Smooth muscle cell (in vitro differentiated cells): Measurements from ENCODE around the gene KDM8. TPM values are rescaled to one million over a fixed set of nuclear protein-coding genes. Genes with fewer than 3 reads are reported as not detected.

Experiments used
- DNase-seq: peaks from one replicate; lab custom pipeline; 2025; ENCODE audit not compliant: unreplicated experiment; lab: John Stamatoyannopoulos, UW
- H2AFZ ChIP-seq: fragments of 200-600 bp; sonication (generic); 2 replicates; pipeline ENCODE4 v1.6.0; 2016; ENCODE audit warnings: antibody characterized with exemption, low read depth, mild to moderate bottlenecking
- H3F3A ChIP-seq: fragments of 200-600 bp; sonication (generic); 2 replicates; pipeline ENCODE4 v1.6.0; 2017; ENCODE audit warnings: antibody characterized with exemption, low read depth
- H3K27ac ChIP-seq: fragments of 200-600 bp; sonication (generic); 2 replicates; pipeline ENCODE4 v1.5.1; 2016; ENCODE audit warnings: low read depth, mild to moderate bottlenecking
- H3K27me3 ChIP-seq: fragments of 200-600 bp; sonication (generic); 2 replicates; pipeline ENCODE4 v1.6.1; 2016; ENCODE audit warnings: low read depth, mild to moderate bottlenecking
- H3K36me3 ChIP-seq: fragments of 200-600 bp; sonication (generic); 2 replicates; pipeline ENCODE4 v1.5.1; 2016; ENCODE audit warnings: low read depth
- H3K4me1 ChIP-seq: fragments of 200-600 bp; sonication (generic); 2 replicates; pipeline ENCODE4 v1.5.1; 2016; ENCODE audit warnings: low read depth
- H3K4me2 ChIP-seq: fragments of 200-600 bp; sonication (generic); 2 replicates; pipeline ENCODE4 v1.6.0; 2016; ENCODE audit warnings: mild to moderate bottlenecking
- H3K4me3 ChIP-seq: fragments of 200-600 bp; sonication (generic); 2 replicates; pipeline ENCODE4 v1.5.1; 2016; ENCODE audit warnings: mild to moderate bottlenecking
- H3K79me2 ChIP-seq: fragments of 200-600 bp; sonication (generic); 2 replicates; pipeline ENCODE4 v1.6.0; 2016; ENCODE audit warnings: low read depth, mild to moderate bottlenecking
- H3K9ac ChIP-seq: fragments of 200-600 bp; sonication (generic); 2 replicates; pipeline ENCODE4 v1.6.0; 2016; ENCODE audit warnings: low read depth
- H3K9me3 ChIP-seq: fragments of 200-600 bp; sonication (generic); replicated peaks from 2 replicates; pipeline ENCODE4 v1.5.1; 2016; ENCODE audit warnings: low read depth
- H4K20me1 ChIP-seq: fragments of 200-600 bp; sonication (generic); 2 replicates; pipeline ENCODE4 v1.6.0; 2016; ENCODE audit warnings: low read depth
- WGBS: methylation state at CpG from one replicate; pipeline ENCODE4 v1.1.7; 2016; ENCODE audit warnings: low lambda C conversion rate; 5-methylcytosine and 5-hydroxymethylcytosine counted together
- polyA plus RNA-seq: library from polyadenylated mRNA; unstranded; fragments of >200 nt; fragmentation: Nextera tagmentation; extraction: Ambion mirVana; gene quantifications from 2 replicates; pipeline ENCODE4 v1.2.1, GENCODE V29; 2016
- total RNA-seq: library from RNA; depleted of rRNA; stranded (reverse); fragments of >200 nt; gene quantifications from 2 replicates; pipeline ENCODE4 v1.2.3, GENCODE V29; 2014
- TF ChIP-seq, protein P1 (sequence below): fragments of 200-600 bp; sonication (generic); IDR thresholded peaks from 2 replicates; pipeline ENCODE4 v1.5.1; 2017; ENCODE audit warnings: borderline replicate concordance, mild to moderate bottlenecking, antibody characterized with exemption; ENCODE audit not compliant: insufficient read depth, poor library complexity, severe bottlenecking

The KDM8 gene
- total and polyA plus RNA-seq, 2 experiments from 2014 or later = 0.81 to 3.5 TPM

DNA sequence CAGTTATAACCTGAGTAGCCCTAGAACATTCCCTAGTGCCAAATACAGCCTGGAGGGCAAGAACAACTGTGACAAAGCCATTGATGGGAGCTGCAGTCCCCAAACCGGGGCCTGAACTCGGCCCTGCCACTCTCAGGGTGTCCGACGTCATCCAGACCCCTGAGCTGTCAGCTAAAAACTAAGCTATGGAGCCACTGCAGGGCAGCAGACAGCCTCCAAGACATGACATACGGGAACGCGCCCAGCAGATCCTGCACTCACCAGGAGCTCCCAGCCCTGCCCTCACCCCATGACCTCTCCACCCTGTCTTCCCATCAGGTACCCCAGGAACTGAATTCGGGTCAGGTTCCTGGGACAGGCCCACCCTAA is 28.4 kb downstream of the KDM8 start:
- no peaks in the 10 kb centered on the region for H3K9me3 ChIP-seq
- H3K27ac ChIP-seq = no peak overlapping the region
- no peaks in the 10 kb centered on the region for H3K27me3 ChIP-seq
- no peak overlapping the region for H2AFZ ChIP-seq
- WGBS = 93% methylated on average over 8 of the region's 8 CpGs
- H3K4me1 ChIP-seq = peaks cover 1% of the 10 kb centered on the region
- no peaks in the 10 kb centered on the region for H4K20me1 ChIP-seq
- H3K9ac ChIP-seq = no peak overlapping the region
- no peak overlapping the region for H3K4me3 ChIP-seq
- H3K36me3 ChIP-seq = no peaks in the 10 kb centered on the region
- no peaks in the 10 kb centered on the region for H3F3A ChIP-seq
- no peak overlapping the region for H3K4me2 ChIP-seq
- TF ChIP-seq, protein P1, sequence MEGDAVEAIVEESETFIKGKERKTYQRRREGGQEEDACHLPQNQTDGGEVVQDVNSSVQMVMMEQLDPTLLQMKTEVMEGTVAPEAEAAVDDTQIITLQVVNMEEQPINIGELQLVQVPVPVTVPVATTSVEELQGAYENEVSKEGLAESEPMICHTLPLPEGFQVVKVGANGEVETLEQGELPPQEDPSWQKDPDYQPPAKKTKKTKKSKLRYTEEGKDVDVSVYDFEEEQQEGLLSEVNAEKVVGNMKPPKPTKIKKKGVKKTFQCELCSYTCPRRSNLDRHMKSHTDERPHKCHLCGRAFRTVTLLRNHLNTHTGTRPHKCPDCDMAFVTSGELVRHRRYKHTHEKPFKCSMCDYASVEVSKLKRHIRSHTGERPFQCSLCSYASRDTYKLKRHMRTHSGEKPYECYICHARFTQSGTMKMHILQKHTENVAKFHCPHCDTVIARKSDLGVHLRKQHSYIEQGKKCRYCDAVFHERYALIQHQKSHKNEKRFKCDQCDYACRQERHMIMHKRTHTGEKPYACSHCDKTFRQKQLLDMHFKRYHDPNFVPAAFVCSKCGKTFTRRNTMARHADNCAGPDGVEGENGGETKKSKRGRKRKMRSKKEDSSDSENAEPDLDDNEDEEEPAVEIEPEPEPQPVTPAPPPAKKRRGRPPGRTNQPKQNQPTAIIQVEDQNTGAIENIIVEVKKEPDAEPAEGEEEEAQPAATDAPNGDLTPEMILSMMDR = no peak
- H3K79me2 ChIP-seq = no peaks in the 10 kb centered on the region
- no peak for DNase-seq

DNA sequence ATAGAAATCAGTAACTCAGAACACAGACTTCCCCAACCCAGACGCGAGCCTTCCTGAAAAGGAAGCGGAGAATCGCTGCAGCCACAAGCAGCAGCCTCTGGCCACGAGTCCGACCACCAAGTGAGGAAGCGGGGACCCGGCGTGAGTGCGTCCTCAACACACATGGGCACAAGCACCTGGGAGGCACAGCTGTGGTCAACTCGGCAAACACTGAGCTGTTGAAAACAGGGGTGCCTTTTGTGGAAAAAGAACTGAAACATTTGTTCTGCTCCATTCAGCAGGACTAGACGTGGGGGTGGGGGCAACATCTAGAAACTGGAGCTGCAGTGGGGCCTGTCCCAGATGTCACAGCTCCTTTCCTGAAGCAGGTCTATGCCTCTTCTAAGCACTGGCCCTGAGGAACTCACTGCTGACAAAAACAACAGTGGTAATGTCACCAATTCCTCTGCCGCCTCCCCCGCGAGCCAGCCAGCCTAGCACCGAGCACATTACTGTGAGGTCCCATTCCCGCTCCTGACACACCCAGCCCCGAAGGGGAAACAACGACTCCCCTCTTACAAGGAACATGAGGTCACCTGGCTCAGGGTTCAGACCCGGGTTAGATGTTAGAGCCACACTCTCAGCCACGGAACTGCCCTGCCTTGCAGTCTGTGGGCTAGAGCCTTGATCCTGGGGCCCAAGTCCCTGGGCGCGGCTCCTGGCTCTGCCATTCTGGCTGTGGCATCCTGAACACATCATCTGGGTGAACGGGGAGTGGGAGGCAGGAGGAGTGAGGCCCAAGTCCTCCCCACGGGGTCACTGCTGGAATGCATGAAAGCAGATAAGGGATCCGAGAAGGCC is 29.0 kb downstream of the KDM8 start:
- no peaks in the 10 kb centered on the region for H3K9me3 ChIP-seq
- H3K9ac ChIP-seq = no peak overlapping the region
- peaks cover 7% of the 10 kb centered on the region for H3K4me1 ChIP-seq
- WGBS = 89% methylated on average over 26 of the region's 26 CpGs
- H3K27me3 ChIP-seq = no peaks in the 10 kb centered on the region
- no peak overlapping the region for H3K27ac ChIP-seq
- no peaks in the 10 kb centered on the region for H3F3A ChIP-seq
- H4K20me1 ChIP-seq = no peaks in the 10 kb centered on the region
- no peak overlapping the region for H3K4me3 ChIP-seq
- TF ChIP-seq, protein P1 = no peak
- H3K4me2 ChIP-seq = no peak overlapping the region
- DNase-seq = no peak
- H2AFZ ChIP-seq = no peak overlapping the region
- no peaks in the 10 kb centered on the region for H3K79me2 ChIP-seq
- no peaks in the 10 kb centered on the region for H3K36me3 ChIP-seq

DNA sequence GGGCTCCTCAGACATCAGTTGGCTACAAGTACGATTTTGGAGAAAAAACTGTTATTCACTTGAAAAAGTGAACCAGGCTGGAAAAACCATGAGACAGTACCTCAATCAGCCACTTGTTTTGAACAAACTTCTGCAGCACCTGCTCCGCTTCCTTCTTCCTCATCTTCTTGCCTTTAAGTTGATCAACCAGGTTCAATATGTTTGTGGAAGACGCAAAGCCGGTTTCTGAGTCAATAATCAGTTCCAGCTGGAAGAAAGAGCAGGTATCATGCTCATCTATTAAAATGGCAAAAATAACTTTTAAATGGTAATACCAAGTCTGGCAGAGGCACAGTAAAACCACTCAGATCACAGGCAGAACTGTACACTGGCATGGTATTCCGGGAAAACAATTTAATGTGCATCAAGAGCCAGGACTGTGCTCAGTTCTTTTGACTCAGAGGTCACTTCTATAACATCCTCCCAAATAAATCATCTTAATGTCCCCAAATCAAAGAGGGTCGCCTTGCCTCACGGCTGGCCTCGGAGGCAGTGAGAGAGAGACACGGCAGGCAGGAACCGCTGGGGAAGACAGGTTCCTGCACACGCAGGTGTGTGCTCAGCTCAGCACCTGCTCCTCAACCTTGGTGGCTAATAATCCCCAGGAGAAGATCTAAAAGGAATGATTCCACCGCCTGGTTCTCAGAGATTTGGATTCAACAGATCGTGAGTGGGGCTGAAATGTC is 29.7 kb downstream of the KDM8 start:
- no peak overlapping the region for H2AFZ ChIP-seq
- H3K27ac ChIP-seq = no peak overlapping the region
- no peaks in the 10 kb centered on the region for H3K36me3 ChIP-seq
- no peaks in the 10 kb centered on the region for H3K79me2 ChIP-seq
- no peaks in the 10 kb centered on the region for H3K27me3 ChIP-seq
- H3K4me3 ChIP-seq = no peak overlapping the region
- no peaks in the 10 kb centered on the region for H3F3A ChIP-seq
- H3K9ac ChIP-seq = no peak overlapping the region
- TF ChIP-seq, protein P1 = no peak
- no peaks in the 10 kb centered on the region for H3K9me3 ChIP-seq
- 89% methylated on average over 13 of the region's 13 CpGs for WGBS
- H3K4me2 ChIP-seq = no peak overlapping the region
- DNase-seq = no peak
- H3K4me1 ChIP-seq = peaks cover 12% of the 10 kb centered on the region
- H4K20me1 ChIP-seq = no peaks in the 10 kb centered on the region
